Endothelial cell of umbilical vein (primary cell): ENCODE measurements around the gene CMTR1. TPM values are rescaled to one million over a fixed set of nuclear protein-coding genes. Genes with fewer than 3 reads are reported as not detected.

Experiments
- BruUV-seq: library from RNA; stranded (reverse); fragments of 400-500 nt; replicated peaks from 2 replicates; lab custom pipeline; 2021; lab: Mats Ljungman, UMichigan
- CTCF ChIA-PET: fragments of 300-600, 350-600 bp; sonication (Branson Sonifier 250); formaldehyde crosslinking; loops from one replicate; lab custom pipeline; 2021; ENCODE audit warnings: antibody characterized with exemption, inconsistent platforms; lab: Charles Lee
- POLR2A ChIA-PET: fragments of 300-600, 350-600 bp; sonication (Branson Sonifier 250); formaldehyde crosslinking; loops from one replicate; lab custom pipeline; 2021; ENCODE audit warnings: antibody characterized with exemption, inconsistent platforms; lab: Charles Lee
- DNase-seq: peaks from one replicate; pipeline ENCODE4 v3.0.0-alpha.2; 2011; ENCODE audit warnings: low read depth, low spot score
- FAIRE-seq: peaks from 2 replicates; lab custom pipeline; 2011; peaks lifted over from hg19 to GRCh38; lab: Jason Lieb, UNC
- H2AFZ ChIP-seq: 2 replicates; pipeline ENCODE4 v1.6.0; 2012; ENCODE audit warnings: low read depth, low read length, control low read depth, inconsistent platforms
- H3K27ac ChIP-seq: 2 replicates; pipeline ENCODE4 v1.5.1; 2011; ENCODE audit warnings: low read depth, mild to moderate bottlenecking, control low read depth, low read length, moderate library complexity; ENCODE audit not compliant: insufficient read depth
- H3K27me3 ChIP-seq, 2 experiments: 2 replicates each; pipeline versions ENCODE4 v1.6.0 to v1.6.1; 2011; ENCODE audit warnings: low read length in 2 of 2, mixed read lengths in 1 of 2; ENCODE audit not compliant: control insufficient read depth in 2 of 2, insufficient read depth in 2 of 2
- H3K36me3 ChIP-seq, 2 experiments: 2 replicates in 1 of 2; 3 replicates in 1 of 2; pipeline ENCODE4 v1.5.1; 2011; ENCODE audit warnings: low read length in 2 of 2, mild to moderate bottlenecking in 1 of 2, moderate library complexity in 1 of 2; ENCODE audit not compliant: control insufficient read depth in 2 of 2, insufficient read depth in 2 of 2; ENCODE audit errors: extremely low read depth in 1 of 2
- H3K4me1 ChIP-seq: 3 replicates; pipeline ENCODE4 v1.5.1; 2011; ENCODE audit warnings: mild to moderate bottlenecking, low read length; ENCODE audit not compliant: control insufficient read depth, insufficient read depth; ENCODE audit errors: extremely low read depth
- H3K4me2 ChIP-seq: 2 replicates; pipeline ENCODE4 v1.6.1; 2011; ENCODE audit warnings: low read length, control low read depth, mixed read lengths; ENCODE audit not compliant: insufficient read depth
- H3K4me3 ChIP-seq, 3 experiments: fragments of 200-600 bp in 1 of 3; sonication (generic), shearing (Covaris generic) in 1 of 3; replicated peaks in 1 of 3; 2 replicates each; pipeline ENCODE4 v1.5.1; 2011 to 2016; ENCODE audit warnings: control low read depth in 3 of 3, low read length in 3 of 3, mild to moderate bottlenecking in 2 of 3, inconsistent platforms in 1 of 3, low read depth in 1 of 3, moderate library complexity in 1 of 3; ENCODE audit not compliant: insufficient read depth in 1 of 3
- H3K79me2 ChIP-seq: 2 replicates; pipeline ENCODE4 v1.6.0; 2012; ENCODE audit warnings: low read length, inconsistent platforms; ENCODE audit not compliant: control insufficient read depth, insufficient read depth
- H3K9ac ChIP-seq: replicated peaks from 2 replicates; pipeline ENCODE3; 2011; ENCODE audit warnings: low read length, control low read depth; ENCODE audit not compliant: insufficient read depth; ENCODE audit errors: extremely low read depth
- H3K9me1 ChIP-seq: replicated peaks from 3 replicates; pipeline ENCODE4 v1.6.0; 2011; ENCODE audit warnings: mild to moderate bottlenecking, low read length; ENCODE audit not compliant: control insufficient read depth, insufficient read depth; ENCODE audit errors: extremely low read depth
- H3K9me3 ChIP-seq: replicated peaks from 2 replicates; pipeline ENCODE4 v1.5.1; 2012; ENCODE audit warnings: low read length, inconsistent platforms; ENCODE audit not compliant: control insufficient read depth, insufficient read depth
- H4K20me1 ChIP-seq: replicated peaks from 2 replicates; pipeline ENCODE3; 2011; ENCODE audit warnings: mild to moderate bottlenecking, low read length; ENCODE audit not compliant: control insufficient read depth, insufficient read depth; ENCODE audit errors: extremely low read depth
- CTCF ChIP-seq, 2 donors: IDR thresholded peaks; 1 replicate in 1 of 2; 2 replicates in 1 of 2; pipeline ENCODE4 v1.5.1; 2011; ENCODE audit warnings: low read length in 2 of 2, mild to moderate bottlenecking in 2 of 2, moderate library complexity in 2 of 2, control low read depth in 1 of 2, inconsistent platforms in 1 of 2, low read depth in 1 of 2; ENCODE audit not compliant: insufficient read depth in 1 of 2; ENCODE audit errors: extremely low read depth in 1 of 2
- EZH2 ChIP-seq: IDR thresholded peaks from 2 replicates; pipeline ENCODE4 v1.6.1; 2012; ENCODE audit warnings: borderline replicate concordance, low read depth, mild to moderate bottlenecking, moderate library complexity, low read length, inconsistent platforms; ENCODE audit not compliant: severe bottlenecking
- FOS ChIP-seq: IDR thresholded peaks from 2 replicates; pipeline ENCODE4 v1.6.1; 2011; ENCODE audit warnings: mild to moderate bottlenecking, low read length, moderate library complexity, borderline replicate concordance; ENCODE audit not compliant: insufficient read depth
- JUN ChIP-seq: IDR thresholded peaks from 2 replicates; pipeline ENCODE4 v1.6.1; 2011; ENCODE audit warnings: borderline replicate concordance, low read depth; ENCODE audit not compliant: insufficient read length, insufficient read depth
- POLR2AphosphoS5 ChIP-seq: IDR thresholded peaks from 2 replicates; pipeline ENCODE4 v1.6.1; 2012; ENCODE audit warnings: low read depth, mild to moderate bottlenecking, control low read depth, low read length, moderate library complexity; ENCODE audit not compliant: insufficient read depth
- dilution Hi-C: fragments of 300-500 bp; cut with MboI; formaldehyde crosslinking; loops from one replicate; pipeline ENCODE4 v1.15.0; 2019; ENCODE audit warnings: low sequenced_read_pairs; ENCODE audit not compliant: extremely low pct_ligation_motif_present
- intact Hi-C: fragments of 100-400 bp; cut with micrococcal nuclease; formaldehyde crosslinking; loops from one replicate; pipeline ENCODE4 v1.10.0; 2022
- polyA plus RNA-seq, 4 experiments: library from polyadenylated mRNA; depleted of rRNA in 3 of 4; stranded (reverse) in 3 of 4; unstranded in 1 of 4; fragments of >200 nt; gene quantifications; 2 replicates each; pipeline versions ENCODE4 v1.2.1 to v1.2.3, GENCODE V29; 2011 to 2012; ENCODE audit warnings: missing spikeins in 1 of 4
- total RNA-seq: library from RNA; stranded (reverse); gene quantifications from 2 replicates; pipeline ENCODE4 v1.2.3, GENCODE V29; 2021

CMTR1 gene
- total and polyA plus RNA-seq, 2 donors (not counting 3 experiments of a cell fraction or from before 2014, with no cell fraction given), result 19.5 to 38.0 TPM

GRCh38 chr6:37399131-37399530 lies 33.9 kb upstream of the CMTR1 start:
- POLR2A ChIA-PET, result interaction anchor here (0.7 kb wide), 1 partner anchor 11 kb away, joined by 3 read pairs; no protein-coding TSS in a partner anchor
- Histone ChIP-seq H3K27me3 (no peaks in the 10 kb centered on the region), H4K20me1 (no peaks in the 10 kb centered on the region), H3K27ac (no peak overlapping the region), H3K79me2 (no peaks in the 10 kb centered on the region), H3K9me1 (no peaks in the 10 kb centered on the region), H3K4me2 (no peak overlapping the region), H3K9ac (no peak overlapping the region), H3K4me3 (no peak overlapping the region), H3K9me3 (no peaks in the 10 kb centered on the region), H2AFZ (no peak overlapping the region), H3K36me3 (peaks cover 0 to 5% of the 10 kb centered on the region in 2 experiments), H3K4me1 (no peaks in the 10 kb centered on the region)
- DNase-seq, result no peak
- CTCF ChIA-PET, result interaction anchor here (0.5 to 0.8 kb wide), 2 partner anchors 15 to 411 kb away, joined by 3 read pairs; no protein-coding TSS in a partner anchor
- intact Hi-C loops, result loop anchor here (2.0 kb wide), 1 partner anchor 26 kb away; no protein-coding TSS in a partner anchor
- BruUV-seq, result no TSS peak
- no peak for FAIRE-seq
- TF ChIP-seq JUN (no peak), CTCF (IDR thresholded peaks at IDR 0.05; ENCODE audit: extremely low read depth in 1 of 2, insufficient read depth in 1 of 2, low read depth in 1 of 2, low read length in 2 of 2) (no peak), POLR2AphosphoS5 (no peak), EZH2 (no peak), FOS (no peak)
- dilution Hi-C loops, result no loop called here
